ENCODE measurements around the gene MAPK8IP1. TPM values are rescaled to one million over a fixed set of nuclear protein-coding genes. Genes with fewer than 3 reads are reported as not detected.
A peak's percentile ranks its signal among the peaks of the same experiment; 100 is the strongest.

Gene MAPK8IP1
- total and polyA plus RNA-seq, 12 donors, result 14.5 to 73.7 (median 33.3) TPM

GRCh38 chr11:45896422-45896984 lies 11.1 kb downstream of the MAPK8IP1 start:
- TF ChIP-seq CTCF (IDR thresholded peaks at IDR 0.05) (no peak), POLR2A (IDR thresholded peaks at IDR 0.05) (peak in 1 of 2 donors; percentile 15)
- Histone ChIP-seq H3K4me1 (replicated peaks in 1 of 2) (peaks cover 13 to 20% of the 10 kb centered on the region in 2 donors), H3K36me3 (replicated peaks in 1 of 2) (no peaks in the 10 kb centered on the region), H3K27me3 (no peaks in the 10 kb centered on the region), H3K27ac (peak overlapping the region in 1 of 5 donors; percentile 38), H3K9me3 (replicated peaks in 1 of 3) (no peaks in the 10 kb centered on the region), H3K4me3 (no peak overlapping the region)
- WGBS, 4 donors, result 18 to 28% (median 19%) methylated on average over 8 to 19 of the region's 19 CpGs
- peak in 1 of 7 donors; percentile 81 for DNase-seq
- intact Hi-C loops (cut with DNase I), result no loop called here

- peaks cover 13 to 22% of the 10 kb centered on the region in 2 donors for H3K4me1 ChIP-seq (replicated peaks in 1 of 2)
These were observed 12.1 kb downstream of the MAPK8IP1 start for GRCh38 chr11:45897556-45897955.

DNA sequence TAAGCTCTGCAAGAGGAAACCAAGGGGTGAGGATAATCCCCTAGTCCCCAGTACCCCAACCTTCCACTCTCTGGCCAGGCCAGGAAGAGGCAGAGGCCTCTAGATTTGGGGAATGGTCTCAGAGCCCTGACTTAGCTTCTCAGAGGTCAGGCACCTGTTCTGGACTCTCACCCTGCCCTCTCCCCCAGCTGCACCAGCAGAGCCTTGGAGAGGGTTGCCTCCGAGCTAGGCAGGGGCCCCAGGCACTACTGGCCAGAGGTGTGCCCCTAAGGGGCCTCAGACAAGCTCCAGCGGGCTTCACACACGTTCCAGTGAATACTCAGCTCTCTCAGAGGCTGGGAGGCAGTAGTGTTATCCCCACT lies 13.6 kb downstream of the MAPK8IP1 start:
- Histone ChIP-seq H3K27me3 (no peaks in the 10 kb centered on the region), H3K4me3 (peak overlapping the region in 1 of 4 donors; percentile 91), H3K4me1 (replicated peaks in 1 of 2) (peaks cover 13 to 22% of the 10 kb centered on the region in 2 donors), H3K9me3 (replicated peaks in 1 of 3) (no peaks in the 10 kb centered on the region), H3K36me3 (replicated peaks in 1 of 2) (peaks cover 0 to 18% of the 10 kb centered on the region in 2 donors), H3K27ac (peak overlapping the region in 2 of 5 donors; percentile 85 to 94)
- no peak for TF ChIP-seq CTCF (IDR thresholded peaks at IDR 0.05)
- no peak for TF ChIP-seq POLR2A (IDR thresholded peaks at IDR 0.05)
- 15 to 20% (median 20%) methylated on average over 3 of the region's 3 CpGs; no CpG with 5 or more reads in 1 of the 4 donors for WGBS, 4 donors
- intact Hi-C loops (cut with DNase I), result no loop called here
- DNase-seq, result no peak

More at GRCh38 chr11:45897556-45897955, 12.1 kb downstream of the MAPK8IP1 start:
- Histone ChIP-seq H3K27me3 (no peaks in the 10 kb centered on the region), H3K4me3 (no peak overlapping the region), H3K27ac (peak overlapping the region in 1 of 5 donors; percentile 18), H3K36me3 (replicated peaks in 1 of 2) (peaks cover 0 to 2% of the 10 kb centered on the region in 2 donors), H3K9me3 (replicated peaks in 1 of 3) (no peaks in the 10 kb centered on the region)
- 84 to 92% (median 89%) methylated on average over 2 to 6 of the region's 6 CpGs for WGBS, 4 donors
- no peak for DNase-seq
- no peak for TF ChIP-seq POLR2A (IDR thresholded peaks at IDR 0.05)
- peak in 1 of 6 experiments; percentile 13 for TF ChIP-seq CTCF (IDR thresholded peaks at IDR 0.05)
- intact Hi-C loops (cut with DNase I), result no loop called here

DNA sequence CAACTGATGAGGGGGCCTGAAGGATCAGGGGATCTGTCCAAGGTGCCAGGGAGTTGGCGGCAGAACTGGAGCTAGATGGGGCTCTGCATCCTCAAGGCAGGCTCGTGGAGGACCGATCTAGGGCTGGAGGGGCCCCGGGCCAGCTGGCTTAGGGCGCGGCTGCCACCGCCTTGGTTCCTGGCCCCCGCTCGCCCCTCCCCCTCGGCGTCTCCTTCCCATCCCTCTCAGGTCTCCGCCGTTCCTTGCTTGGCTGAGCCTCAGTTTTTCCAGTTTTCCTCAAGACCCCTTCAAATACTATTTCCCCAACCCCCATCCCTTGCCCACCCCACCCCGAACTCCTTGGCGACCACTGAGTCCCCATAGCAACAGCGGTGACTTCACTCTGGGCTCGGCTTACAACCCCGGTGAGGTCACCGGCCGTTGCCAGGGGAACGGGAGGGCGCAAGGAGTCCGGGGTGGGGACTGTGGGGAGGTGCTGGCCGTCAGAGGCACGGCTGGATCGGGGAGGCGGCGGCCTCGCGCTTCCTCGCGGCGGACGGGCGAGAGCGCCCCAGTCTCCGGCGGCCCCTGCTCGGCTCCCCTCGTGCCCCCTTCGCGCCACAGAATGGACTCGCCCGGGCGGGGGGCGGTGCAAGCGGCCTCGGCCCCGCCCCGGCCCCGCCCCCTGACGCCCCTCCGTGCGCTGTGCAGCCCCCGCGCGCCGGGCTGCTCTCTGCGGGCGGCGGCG lies 14.2 kb downstream of the MAPK8IP1 start:
- H3K4me3 ChIP-seq, result peak overlapping the region in 2 of 4 donors; percentile 43 to 91
- WGBS, 4 donors, result 0 to 1% (median 1%) methylated on average over 14 to 62 of the region's 62 CpGs
- intact Hi-C loops (cut with DNase I), result no loop called here
- TF ChIP-seq CTCF (IDR thresholded peaks at IDR 0.05), result no peak
- no peak for TF ChIP-seq POLR2A (IDR thresholded peaks at IDR 0.05)
- peak overlapping the region in 3 of 5 donors; percentile 50 to 94 (median 85) for H3K27ac ChIP-seq
- peak; percentile 86 to 96 (median 89) for DNase-seq
- no peaks in the 10 kb centered on the region for H3K27me3 ChIP-seq
- peaks cover 0 to 22% of the 10 kb centered on the region in 2 donors for H3K36me3 ChIP-seq (replicated peaks in 1 of 2)
- no peaks in the 10 kb centered on the region for H3K9me3 ChIP-seq (replicated peaks in 1 of 3)
- peaks cover 13 to 22% of the 10 kb centered on the region in 2 donors for H3K4me1 ChIP-seq (replicated peaks in 1 of 2)

All from adrenal gland (tissue), 12 donors.